GM23338 (cell line): Measurements from ENCODE around the gene CACNA1H.

Experiments
- CREB1 ChIP-seq: fragments of 250-450 bp; sonication (Bioruptor Pico); IDR thresholded peaks from 2 replicates; pipeline ENCODE4 v1.5.0; 2020; ENCODE audit warnings: low read depth, mild to moderate bottlenecking, moderate library complexity
- EZH2 ChIP-seq: fragments of 200-600 bp; sonication (generic); IDR thresholded peaks from one replicate; pipeline ENCODE4 v1.8.0; 2017; ENCODE audit warnings: antibody characterized with exemption, mild to moderate bottlenecking, low read depth; ENCODE audit not compliant: unreplicated experiment
- EZH2phosphoT487 ChIP-seq: fragments of 200-600 bp; sonication (generic); IDR thresholded peaks from one replicate; pipeline ENCODE4 v1.8.1; 2018; ENCODE audit warnings: antibody characterized with exemption; ENCODE audit not compliant: unreplicated experiment
- STAT1 ChIP-seq: IDR thresholded peaks from one replicate; pipeline ENCODE4 v1.6.1; 2016; ENCODE audit warnings: antibody characterized with exemption; ENCODE audit not compliant: unreplicated experiment
- TF ChIP-seq, protein P1 (sequence below), 2 experiments: fragments of 200-600 bp in 1 of 2; sonication (generic) in 1 of 2; conservative IDR thresholded peaks; 2 replicates each; pipeline versions ENCODE4 v1.5.1 to v1.6.1; 2016 to 2017; ENCODE audit warnings: antibody characterized with exemption in 2 of 2, low read depth in 2 of 2, mild to moderate bottlenecking in 2 of 2, moderate library complexity in 1 of 2

DNA sequence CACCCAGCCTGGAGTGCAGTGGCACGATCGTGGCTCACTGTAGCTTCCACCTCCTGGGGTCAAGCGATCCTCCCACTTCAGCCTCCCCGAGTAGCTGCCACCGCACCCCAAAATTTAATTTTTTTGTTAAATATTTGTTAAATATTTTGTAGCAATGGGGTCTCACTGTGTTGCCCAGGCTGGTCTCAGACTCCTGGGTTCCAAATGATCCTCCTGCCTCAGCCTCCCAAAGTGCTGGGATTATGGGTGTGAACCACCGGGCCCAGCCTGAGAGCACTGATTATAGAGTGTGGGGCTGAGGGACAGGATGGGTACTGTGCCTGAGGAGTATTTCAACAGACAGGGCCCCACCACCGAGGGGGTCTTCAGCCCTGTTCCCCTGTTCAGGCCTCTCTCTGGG, 36.5 kb downstream of the CACNA1H start:
- TF ChIP-seq EZH2, result no peak
- no peak for TF ChIP-seq EZH2phosphoT487
- TF ChIP-seq, protein P1, sequence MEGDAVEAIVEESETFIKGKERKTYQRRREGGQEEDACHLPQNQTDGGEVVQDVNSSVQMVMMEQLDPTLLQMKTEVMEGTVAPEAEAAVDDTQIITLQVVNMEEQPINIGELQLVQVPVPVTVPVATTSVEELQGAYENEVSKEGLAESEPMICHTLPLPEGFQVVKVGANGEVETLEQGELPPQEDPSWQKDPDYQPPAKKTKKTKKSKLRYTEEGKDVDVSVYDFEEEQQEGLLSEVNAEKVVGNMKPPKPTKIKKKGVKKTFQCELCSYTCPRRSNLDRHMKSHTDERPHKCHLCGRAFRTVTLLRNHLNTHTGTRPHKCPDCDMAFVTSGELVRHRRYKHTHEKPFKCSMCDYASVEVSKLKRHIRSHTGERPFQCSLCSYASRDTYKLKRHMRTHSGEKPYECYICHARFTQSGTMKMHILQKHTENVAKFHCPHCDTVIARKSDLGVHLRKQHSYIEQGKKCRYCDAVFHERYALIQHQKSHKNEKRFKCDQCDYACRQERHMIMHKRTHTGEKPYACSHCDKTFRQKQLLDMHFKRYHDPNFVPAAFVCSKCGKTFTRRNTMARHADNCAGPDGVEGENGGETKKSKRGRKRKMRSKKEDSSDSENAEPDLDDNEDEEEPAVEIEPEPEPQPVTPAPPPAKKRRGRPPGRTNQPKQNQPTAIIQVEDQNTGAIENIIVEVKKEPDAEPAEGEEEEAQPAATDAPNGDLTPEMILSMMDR (conservative IDR thresholded peaks at IDR 0.05; ENCODE audit: low read depth in 2 of 2), result no peak
- no peak for TF ChIP-seq STAT1
- TF ChIP-seq CREB1 (CRISPR knock-in tag), result no peak
